ENCODE results near the gene DUSP23. TPM values are rescaled to one million over a fixed set of nuclear protein-coding genes. Genes with fewer than 3 reads are reported as not detected.

DUSP23 gene
- total and polyA plus RNA-seq, 10 of the 15 experiments (the other 5 are each of a cell fraction or from before 2014, with no cell fraction given): 1.1 to 6.9 (median 4.1) TPM; not detected in 1

DNA sequence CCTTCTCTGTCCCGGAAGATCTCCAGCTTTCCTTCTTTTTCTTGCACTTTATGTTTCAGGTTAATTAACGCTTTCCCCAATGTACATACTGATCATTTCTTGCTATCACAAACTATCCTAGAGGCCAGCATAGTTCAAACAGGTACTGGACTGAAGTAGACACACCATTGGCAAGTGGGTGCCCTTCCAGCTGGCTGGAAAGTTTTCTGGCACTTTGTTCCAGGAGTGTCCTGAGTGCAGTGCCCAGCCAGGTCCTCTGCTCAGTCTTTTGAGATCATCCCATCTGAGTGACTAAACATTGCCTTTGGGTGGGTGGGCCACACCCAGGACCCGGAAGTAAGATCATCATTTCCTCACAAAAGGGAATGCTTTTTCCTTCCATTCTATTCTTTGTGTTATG lies 15.0 kb upstream of the DUSP23 start:
- no TSS peak for BruUV-seq (replicated peaks)
- Histone ChIP-seq H2AFZ (ENCODE audit: control insufficient read depth, low read depth, low read length) (no peak overlapping the region), H4K20me1 (ENCODE audit: control insufficient read depth, insufficient read depth) (no peaks in the 10 kb centered on the region), H3K4me1 (ENCODE audit: control insufficient read depth, insufficient read depth, low read length) (no peaks in the 10 kb centered on the region), H3K9me3 (replicated peaks; ENCODE audit: control insufficient read depth, insufficient read depth, low read length) (no peaks in the 10 kb centered on the region), H3K27ac (ENCODE audit: control insufficient read depth, insufficient read depth) (no peak overlapping the region), H3K79me2 (ENCODE audit: control insufficient read depth, insufficient read depth, low read length) (no peaks in the 10 kb centered on the region), H3K36me3 (ENCODE audit: control insufficient read depth in 2 of 2, insufficient read depth in 2 of 2, low read length in 1 of 2) (no peaks in the 10 kb centered on the region), H3K9ac (ENCODE audit: control insufficient read depth, insufficient read depth, low read length) (no peak overlapping the region), H3K4me2 (ENCODE audit: control insufficient read depth, insufficient read depth) (no peak overlapping the region), H3K4me3 (no peak overlapping the region), H3K27me3 (replicated peaks in 1 of 2; ENCODE audit: control insufficient read depth in 2 of 2, insufficient read depth in 2 of 2, low read length in 1 of 2) (no peaks in the 10 kb centered on the region)
- CTCF ChIA-PET: no interaction called here
- in situ Hi-C loops (cut with MboI) (no loop called here), intact Hi-C loops (cut with micrococcal nuclease; ENCODE audit: unreplicated experiment) (no loop called here)
- WGBS (ENCODE audit: insufficient coverage, insufficient replicate concordance, low lambda C conversion rate, missing lambda C conversion rate): 30% methylated on average over 3 of the region's 3 CpGs
- DNase-seq (ENCODE audit: low read depth, low spot score) (no peak), FAIRE-seq (no peak), ATAC-seq (no peak)
- RAD21 ChIA-PET (ENCODE audit: unreplicated experiment): no interaction called here
- SMC1A ChIA-PET (ENCODE audit: uncharacterized antibody, unreplicated experiment): interaction anchor here (0.6 kb wide), 1 partner anchor 8 kb away, joined by 3 read pairs; no protein-coding TSS in a partner anchor
- POLR2A ChIA-PET: no interaction called here
- TF ChIP-seq EZH2 (IDR thresholded peaks at IDR 0.05; ENCODE audit: borderline replicate concordance, control insufficient read depth, low read depth, low read length) (no peak), YBX1 (IDR thresholded peaks at IDR 0.05) (no peak), CHD2 (IDR thresholded peaks at IDR 0.05; ENCODE audit: borderline replicate concordance, low read depth, low read length) (no peak), HCFC1 (IDR thresholded peaks at IDR 0.05; ENCODE audit: low read length) (no peak), RFX5 (IDR thresholded peaks at IDR 0.05; ENCODE audit: low read depth, low read length) (no peak), ESRRA (IDR thresholded peaks at IDR 0.05; ENCODE audit: low read length) (no peak), NFXL1 (IDR thresholded peaks at IDR 0.05; ENCODE audit: borderline replicate concordance) (no peak)
- TF ChIP-seq, protein P1, sequence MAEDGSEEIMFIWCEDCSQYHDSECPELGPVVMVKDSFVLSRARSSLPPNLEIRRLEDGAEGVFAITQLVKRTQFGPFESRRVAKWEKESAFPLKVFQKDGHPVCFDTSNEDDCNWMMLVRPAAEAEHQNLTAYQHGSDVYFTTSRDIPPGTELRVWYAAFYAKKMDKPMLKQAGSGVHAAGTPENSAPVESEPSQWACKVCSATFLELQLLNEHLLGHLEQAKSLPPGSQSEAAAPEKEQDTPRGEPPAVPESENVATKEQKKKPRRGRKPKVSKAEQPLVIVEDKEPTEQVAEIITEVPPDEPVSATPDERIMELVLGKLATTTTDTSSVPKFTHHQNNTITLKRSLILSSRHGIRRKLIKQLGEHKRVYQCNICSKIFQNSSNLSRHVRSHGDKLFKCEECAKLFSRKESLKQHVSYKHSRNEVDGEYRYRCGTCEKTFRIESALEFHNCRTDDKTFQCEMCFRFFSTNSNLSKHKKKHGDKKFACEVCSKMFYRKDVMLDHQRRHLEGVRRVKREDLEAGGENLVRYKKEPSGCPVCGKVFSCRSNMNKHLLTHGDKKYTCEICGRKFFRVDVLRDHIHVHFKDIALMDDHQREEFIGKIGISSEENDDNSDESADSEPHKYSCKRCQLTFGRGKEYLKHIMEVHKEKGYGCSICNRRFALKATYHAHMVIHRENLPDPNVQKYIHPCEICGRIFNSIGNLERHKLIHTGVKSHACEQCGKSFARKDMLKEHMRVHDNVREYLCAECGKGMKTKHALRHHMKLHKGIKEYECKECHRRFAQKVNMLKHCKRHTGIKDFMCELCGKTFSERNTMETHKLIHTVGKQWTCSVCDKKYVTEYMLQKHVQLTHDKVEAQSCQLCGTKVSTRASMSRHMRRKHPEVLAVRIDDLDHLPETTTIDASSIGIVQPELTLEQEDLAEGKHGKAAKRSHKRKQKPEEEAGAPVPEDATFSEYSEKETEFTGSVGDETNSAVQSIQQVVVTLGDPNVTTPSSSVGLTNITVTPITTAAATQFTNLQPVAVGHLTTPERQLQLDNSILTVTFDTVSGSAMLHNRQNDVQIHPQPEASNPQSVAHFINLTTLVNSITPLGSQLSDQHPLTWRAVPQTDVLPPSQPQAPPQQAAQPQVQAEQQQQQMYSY (CRISPR knock-in tag; IDR thresholded peaks at IDR 0.05): no peak
- TF ChIP-seq, protein P2, sequence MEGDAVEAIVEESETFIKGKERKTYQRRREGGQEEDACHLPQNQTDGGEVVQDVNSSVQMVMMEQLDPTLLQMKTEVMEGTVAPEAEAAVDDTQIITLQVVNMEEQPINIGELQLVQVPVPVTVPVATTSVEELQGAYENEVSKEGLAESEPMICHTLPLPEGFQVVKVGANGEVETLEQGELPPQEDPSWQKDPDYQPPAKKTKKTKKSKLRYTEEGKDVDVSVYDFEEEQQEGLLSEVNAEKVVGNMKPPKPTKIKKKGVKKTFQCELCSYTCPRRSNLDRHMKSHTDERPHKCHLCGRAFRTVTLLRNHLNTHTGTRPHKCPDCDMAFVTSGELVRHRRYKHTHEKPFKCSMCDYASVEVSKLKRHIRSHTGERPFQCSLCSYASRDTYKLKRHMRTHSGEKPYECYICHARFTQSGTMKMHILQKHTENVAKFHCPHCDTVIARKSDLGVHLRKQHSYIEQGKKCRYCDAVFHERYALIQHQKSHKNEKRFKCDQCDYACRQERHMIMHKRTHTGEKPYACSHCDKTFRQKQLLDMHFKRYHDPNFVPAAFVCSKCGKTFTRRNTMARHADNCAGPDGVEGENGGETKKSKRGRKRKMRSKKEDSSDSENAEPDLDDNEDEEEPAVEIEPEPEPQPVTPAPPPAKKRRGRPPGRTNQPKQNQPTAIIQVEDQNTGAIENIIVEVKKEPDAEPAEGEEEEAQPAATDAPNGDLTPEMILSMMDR (IDR thresholded peaks at IDR 0.05 in 2 of 3, conservative IDR thresholded peaks at IDR 0.05 in 1 of 3; ENCODE audit: control insufficient read depth in 2 of 3, extremely low read depth in 1 of 3, insufficient read depth in 1 of 3, low read depth in 3 of 3, low read length in 3 of 3): no peak
- TF ChIP-seq, protein P3, sequence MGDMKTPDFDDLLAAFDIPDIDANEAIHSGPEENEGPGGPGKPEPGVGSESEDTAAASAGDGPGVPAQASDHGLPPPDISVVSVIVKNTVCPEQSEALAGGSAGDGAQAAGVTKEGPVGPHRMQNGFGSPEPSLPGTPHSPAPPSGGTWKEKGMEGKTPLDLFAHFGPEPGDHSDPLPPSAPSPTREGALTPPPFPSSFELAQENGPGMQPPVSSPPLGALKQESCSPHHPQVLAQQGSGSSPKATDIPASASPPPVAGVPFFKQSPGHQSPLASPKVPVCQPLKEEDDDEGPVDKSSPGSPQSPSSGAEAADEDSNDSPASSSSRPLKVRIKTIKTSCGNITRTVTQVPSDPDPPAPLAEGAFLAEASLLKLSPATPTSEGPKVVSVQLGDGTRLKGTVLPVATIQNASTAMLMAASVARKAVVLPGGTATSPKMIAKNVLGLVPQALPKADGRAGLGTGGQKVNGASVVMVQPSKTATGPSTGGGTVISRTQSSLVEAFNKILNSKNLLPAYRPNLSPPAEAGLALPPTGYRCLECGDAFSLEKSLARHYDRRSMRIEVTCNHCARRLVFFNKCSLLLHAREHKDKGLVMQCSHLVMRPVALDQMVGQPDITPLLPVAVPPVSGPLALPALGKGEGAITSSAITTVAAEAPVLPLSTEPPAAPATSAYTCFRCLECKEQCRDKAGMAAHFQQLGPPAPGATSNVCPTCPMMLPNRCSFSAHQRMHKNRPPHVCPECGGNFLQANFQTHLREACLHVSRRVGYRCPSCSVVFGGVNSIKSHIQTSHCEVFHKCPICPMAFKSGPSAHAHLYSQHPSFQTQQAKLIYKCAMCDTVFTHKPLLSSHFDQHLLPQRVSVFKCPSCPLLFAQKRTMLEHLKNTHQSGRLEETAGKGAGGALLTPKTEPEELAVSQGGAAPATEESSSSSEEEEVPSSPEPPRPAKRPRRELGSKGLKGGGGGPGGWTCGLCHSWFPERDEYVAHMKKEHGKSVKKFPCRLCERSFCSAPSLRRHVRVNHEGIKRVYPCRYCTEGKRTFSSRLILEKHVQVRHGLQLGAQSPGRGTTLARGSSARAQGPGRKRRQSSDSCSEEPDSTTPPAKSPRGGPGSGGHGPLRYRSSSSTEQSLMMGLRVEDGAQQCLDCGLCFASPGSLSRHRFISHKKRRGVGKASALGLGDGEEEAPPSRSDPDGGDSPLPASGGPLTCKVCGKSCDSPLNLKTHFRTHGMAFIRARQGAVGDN (IDR thresholded peaks at IDR 0.05): no peak
- TF ChIP-seq, protein P4, sequence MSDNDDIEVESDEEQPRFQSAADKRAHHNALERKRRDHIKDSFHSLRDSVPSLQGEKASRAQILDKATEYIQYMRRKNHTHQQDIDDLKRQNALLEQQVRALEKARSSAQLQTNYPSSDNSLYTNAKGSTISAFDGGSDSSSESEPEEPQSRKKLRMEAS (IDR thresholded peaks at IDR 0.05; ENCODE audit: low read depth, low read length): no peak

Measured in GM12878 (cell line).